Stimulated activated CD8-positive, alpha-beta memory T cell treated with anti-CD3 and anti-CD28 coated beads, Interleukin-2, amount 100 ng/mL, for 48 hours (primary cell): ENCODE data around the gene FAM81A.
A peak's percentile ranks its signal among the peaks of the same experiment; 100 is the strongest.
"Not testable (repeated sequence)": the region's sequence is repeated elsewhere in the genome, so short reads cannot be mapped to it uniquely, and the experiment has no call there.

ENCODE experiments used
- DNase-seq, 2 donors: peaks; one replicate each; pipeline ENCODE4 v3.0.0-alpha.2; 2020; ENCODE audit warnings: low read depth in 2 of 2

Gene FAM81A

GRCh38 chr15:59437817-59438624 lies at the start of gene FAM81A:
Gene FAM81A, plus strand, starts transcription at chr15:59438186. Its CDS starts 20,441 bp downstream, at chr15:59458627.
- peak; percentile 17 to 45 for DNase-seq

DNA sequence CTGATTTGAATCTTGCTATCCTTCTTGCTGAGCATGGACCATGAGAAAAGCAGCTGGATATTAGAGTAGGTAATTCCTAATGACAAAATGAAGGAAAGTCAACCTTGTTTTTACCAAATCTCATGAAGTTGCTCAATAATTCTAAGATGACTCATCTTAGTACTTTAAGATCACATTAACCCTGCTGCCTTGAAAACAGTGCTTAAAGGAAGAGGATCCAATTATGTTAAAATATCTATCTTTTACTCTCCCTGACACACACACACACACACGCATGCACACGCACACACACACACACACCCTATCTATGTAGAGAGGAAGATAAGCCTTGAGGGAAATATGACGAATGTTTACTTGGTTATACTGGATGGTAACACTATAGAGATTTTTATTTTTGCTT lies 49.3 kb upstream of the FAM81A start:
- no peak for DNase-seq

GRCh38 chr15:59392299-59392698 lies 45.7 kb upstream of the FAM81A start:
- DNase-seq: no peak

DNA sequence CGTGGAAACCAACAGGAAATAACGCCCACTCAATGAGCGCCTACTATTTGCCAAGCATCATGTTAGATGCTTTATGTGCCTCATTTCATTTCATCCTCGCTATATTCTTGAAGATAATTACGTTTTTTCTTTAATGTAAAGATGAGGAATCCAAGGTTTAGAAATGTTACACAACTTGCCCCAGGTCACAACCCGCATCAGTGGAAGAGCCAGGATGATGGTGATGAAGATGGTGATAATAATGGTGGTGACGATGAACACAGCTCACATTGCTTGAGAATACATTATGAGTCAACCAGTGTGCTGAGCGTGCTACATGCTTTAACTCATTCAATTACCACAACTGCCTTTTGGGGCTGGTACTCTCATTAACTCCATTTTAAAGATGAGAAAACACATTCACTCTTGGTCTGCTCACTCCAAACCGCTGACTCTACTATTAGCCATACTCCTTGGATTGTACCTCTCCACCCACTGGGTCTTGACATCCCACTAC lies 43.8 kb upstream of the FAM81A start:
- no peak for DNase-seq

- DNase-seq: no peak
Observed at GRCh38 chr15:59396211-59396610, 41.8 kb upstream of the FAM81A start.

DNA sequence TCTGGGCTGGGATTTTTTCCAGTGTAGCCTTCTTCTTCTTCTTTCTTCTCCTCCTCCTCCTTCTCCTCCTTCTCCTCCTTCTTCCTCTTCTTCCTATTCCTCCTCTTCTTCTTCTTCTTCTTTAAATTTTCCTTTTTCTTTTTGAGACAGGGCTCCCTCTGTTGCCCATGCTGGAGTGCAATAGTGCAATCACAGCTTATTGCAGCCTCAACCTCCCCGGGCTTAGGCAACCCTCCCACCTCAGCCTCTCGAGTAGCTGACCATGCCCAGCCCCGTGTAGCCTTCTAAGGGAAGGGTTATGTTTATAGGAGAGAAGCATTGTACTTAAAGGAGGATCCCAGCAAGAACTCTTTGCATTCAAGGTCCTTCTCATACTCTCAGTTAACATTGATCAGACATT lies 41.3 kb upstream of the FAM81A start:
- DNase-seq: no peak

DNA sequence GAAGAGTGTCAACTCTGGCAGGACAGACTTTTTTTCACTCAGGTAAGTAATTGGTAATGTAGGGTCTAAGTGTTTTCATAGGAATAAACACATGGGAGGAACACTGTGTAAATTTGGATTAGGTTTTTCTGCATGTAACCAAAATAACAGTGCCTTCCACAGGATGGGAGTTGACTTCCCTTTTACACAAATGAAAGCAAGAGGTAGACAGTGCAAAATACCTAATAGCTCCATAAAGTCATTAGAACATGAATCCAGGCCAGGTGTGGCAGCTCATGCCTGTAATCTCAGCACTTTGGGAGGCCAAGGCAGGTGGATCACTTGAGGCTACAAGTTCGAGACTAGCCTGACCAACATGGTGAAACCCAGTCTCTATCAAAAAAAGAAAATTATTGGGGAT lies 39.8 kb upstream of the FAM81A start:
- DNase-seq: no peak

- no peak for DNase-seq
Observed at GRCh38 chr15:59399465-59400102, 38.4 kb upstream of the FAM81A start.

DNA sequence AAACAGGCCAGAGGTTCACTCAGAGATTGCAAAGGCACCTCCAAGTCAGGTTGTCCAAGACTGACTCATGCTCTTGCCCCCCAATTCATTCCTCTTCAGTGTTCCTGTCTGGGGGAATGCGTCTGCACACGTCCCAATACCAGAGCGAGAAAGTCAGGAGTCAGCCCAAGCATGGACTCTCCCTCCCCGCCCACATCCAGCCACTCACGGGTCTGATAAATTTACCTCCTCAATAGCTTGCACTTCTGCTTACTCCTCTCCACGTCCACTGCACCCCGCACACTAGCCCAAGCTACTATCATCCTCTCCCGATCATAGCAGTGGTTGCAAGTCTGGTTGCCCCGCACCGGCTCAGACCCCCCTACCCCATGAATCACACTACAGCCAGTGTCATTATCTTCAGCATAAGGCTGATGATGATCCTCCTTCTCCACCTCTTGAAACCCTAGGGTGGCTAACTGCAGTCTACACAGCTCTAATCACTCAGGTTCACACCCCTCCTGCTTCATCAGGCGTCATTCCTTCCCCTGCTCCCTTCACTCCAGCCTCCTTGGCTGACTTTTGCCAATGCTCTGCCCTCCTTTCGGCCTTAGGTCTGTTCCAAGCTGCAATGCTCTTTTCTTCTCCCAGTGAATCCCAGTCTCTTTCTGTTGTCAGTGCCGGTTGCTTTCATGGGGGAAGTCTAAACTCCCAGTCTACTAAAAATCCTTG lies 37.7 kb upstream of the FAM81A start:
- no peak for DNase-seq

GRCh38 chr15:59401051-59401823 lies 36.7 kb upstream of the FAM81A start:
- not testable (repeated sequence) for DNase-seq

GRCh38 chr15:59401824-59402569 lies 36.0 kb upstream of the FAM81A start:
- DNase-seq: no peak

- DNase-seq: no peak
Observed at GRCh38 chr15:59405079-59405478, 32.9 kb upstream of the FAM81A start.

GRCh38 chr15:59406446-59406845 lies 31.5 kb upstream of the FAM81A start:
- no peak for DNase-seq

GRCh38 chr15:59407946-59408345 lies 30.0 kb upstream of the FAM81A start:
- no peak for DNase-seq

GRCh38 chr15:59410391-59410896 lies 27.5 kb upstream of the FAM81A start:
- DNase-seq: no peak

DNA sequence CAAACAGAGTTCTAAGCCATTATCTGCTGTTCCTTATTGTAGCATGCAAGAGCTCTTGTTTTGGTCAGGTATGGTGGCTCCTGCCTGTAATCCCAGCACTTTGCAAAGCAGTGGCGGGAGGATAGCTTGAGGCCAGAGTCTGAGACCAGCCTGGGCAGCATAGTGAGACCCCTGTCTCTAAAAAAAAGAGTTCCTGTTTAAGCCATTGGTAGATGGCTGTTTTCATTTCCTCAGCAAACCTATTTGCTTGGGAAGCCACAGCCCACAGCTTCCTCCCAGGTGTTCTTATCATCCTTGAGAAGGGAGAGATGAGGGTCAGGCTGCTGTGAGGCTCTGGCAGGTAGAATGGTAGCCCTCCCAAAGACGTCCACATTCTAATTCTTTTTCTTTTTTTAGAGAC lies 24.4 kb upstream of the FAM81A start:
- no peak for DNase-seq

DNA sequence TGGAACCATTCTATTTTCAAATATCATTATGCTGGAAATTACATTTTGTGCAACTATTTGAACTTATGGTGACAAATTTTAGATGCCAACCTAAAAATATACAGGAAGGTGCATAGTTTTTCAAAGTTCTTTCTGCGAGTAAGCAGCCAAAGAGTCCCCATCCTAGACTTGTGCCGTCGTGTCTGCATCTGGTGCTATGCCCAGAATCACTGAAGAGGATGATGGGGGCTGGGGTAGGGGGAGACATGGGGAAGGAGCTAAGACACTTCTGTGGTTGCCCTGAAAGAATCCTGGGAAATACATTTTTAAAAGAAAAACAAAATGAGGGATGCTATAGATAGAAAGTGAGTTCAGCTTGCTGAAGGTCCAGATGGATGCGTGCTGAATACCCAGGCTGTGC lies 21.2 kb upstream of the FAM81A start:
- DNase-seq: no peak

DNA sequence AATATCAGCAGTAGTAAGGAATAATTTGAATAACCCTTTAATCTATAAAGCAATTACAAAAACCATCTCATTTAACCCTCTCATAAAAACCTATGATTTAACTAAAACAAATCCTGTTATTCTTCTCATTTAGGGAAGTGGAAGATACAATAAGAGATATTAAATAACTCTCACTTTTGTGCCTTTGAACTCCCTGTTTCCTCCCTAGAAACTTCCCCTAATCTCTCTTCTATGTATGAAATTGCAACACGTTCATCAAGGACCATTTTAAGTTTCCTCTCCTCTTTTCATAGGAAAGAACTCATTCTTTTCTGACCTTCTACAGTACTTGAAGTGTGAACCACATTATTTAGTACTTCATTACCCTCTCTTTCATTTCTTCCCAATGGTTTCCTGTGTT lies 18.8 kb upstream of the FAM81A start:
- DNase-seq: no peak

GRCh38 chr15:59420108-59420507 lies 17.9 kb upstream of the FAM81A start:
- DNase-seq: no peak

DNA sequence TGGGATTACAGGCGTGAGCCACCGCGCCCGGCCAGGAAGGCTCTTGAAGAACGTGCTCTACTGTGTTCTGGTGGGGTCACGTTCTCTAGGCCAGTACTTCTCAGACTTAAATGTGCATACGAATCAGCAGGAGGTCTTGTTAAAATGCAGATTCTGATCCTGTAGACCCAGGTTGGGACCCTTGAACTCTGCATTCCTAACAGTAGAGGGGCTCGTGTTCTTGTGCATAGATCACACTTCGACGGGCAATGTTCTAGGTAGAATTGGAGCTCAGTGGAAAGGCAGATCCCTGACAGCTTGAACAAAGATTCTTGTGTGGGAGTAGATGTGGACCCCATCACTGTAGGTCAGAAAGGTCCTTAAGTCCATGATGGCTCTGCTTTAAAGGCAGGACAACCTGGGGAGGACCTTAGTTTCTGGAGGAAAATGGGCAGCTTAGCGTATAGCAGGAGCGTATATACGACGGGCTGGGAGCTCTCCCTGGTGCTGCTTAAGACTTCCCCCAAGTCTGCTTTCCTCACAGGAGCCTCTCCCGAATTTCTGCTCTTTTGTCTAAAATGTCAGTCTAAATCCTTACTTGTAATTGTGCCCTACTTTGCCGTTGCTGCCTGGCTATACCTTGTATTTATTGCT lies 16.9 kb upstream of the FAM81A start:
- no peak for DNase-seq
